H1 (cell line): Measurements from ENCODE around the gene MGST1.

Experiments
- CTCF ChIP-seq, 3 experiments: IDR thresholded peaks; 1 replicate in 2 of 3; 2 replicates in 1 of 3; pipeline versions ENCODE4 v1.5.1 to v1.6.1; 2011; ENCODE audit warnings: low read length in 3 of 3, mild to moderate bottlenecking in 3 of 3, inconsistent platforms in 2 of 3, low read depth in 1 of 3, moderate library complexity in 1 of 3; ENCODE audit not compliant: insufficient read depth in 1 of 3; ENCODE audit errors: control extremely low read depth in 1 of 3
- HDAC2 ChIP-seq, 2 experiments: fragments of 300-600 bp in 1 of 2; sonication (generic) in 1 of 2; IDR thresholded peaks; 2 replicates each; pipeline ENCODE4 v1.6.1; 2011 to 2012; ENCODE audit warnings: low read depth in 2 of 2, low read length in 2 of 2, mild to moderate bottlenecking in 2 of 2, moderate library complexity in 2 of 2, borderline replicate concordance in 1 of 2, inconsistent platforms in 1 of 2
- SP4 ChIP-seq: IDR thresholded peaks from 2 replicates; pipeline ENCODE4 v1.6.1; 2012; ENCODE audit warnings: low read length, inconsistent platforms

GRCh38 chr12:16384732-16385131 is 37.3 kb downstream of the MGST1 start:
- TF ChIP-seq HDAC2 (IDR thresholded peaks at IDR 0.05; ENCODE audit: borderline replicate concordance in 1 of 2, low read depth in 2 of 2, low read length in 2 of 2) (no peak), SP4 (no peak), CTCF (IDR thresholded peaks at IDR 0.05; ENCODE audit: control extremely low read depth in 1 of 3, insufficient read depth in 1 of 3, low read depth in 1 of 3, low read length in 3 of 3) (no peak)
